ENCODE results near the gene HDAC7.

The HDAC7 gene

DNA sequence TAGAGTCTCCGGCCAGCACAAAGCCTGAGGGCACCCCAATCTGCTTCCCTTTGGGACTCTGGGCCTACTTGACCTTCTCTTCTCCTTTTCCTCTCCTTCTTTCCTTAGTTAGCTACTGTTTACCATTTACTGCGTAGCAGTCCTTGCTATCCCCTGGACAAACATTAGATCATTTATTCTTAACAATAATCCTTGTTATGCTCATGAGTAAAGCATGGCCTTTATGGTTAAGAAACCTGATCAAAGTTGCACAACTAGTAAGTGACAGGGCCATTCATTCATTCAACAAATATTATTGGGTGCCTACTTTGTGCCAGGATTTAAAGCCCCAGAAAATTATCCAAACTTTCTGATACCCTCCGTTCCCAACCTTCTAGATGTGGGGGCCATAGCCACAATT is 3.2 kb upstream of the HDAC7 start:
- TF ChIP-seq, protein P1, sequence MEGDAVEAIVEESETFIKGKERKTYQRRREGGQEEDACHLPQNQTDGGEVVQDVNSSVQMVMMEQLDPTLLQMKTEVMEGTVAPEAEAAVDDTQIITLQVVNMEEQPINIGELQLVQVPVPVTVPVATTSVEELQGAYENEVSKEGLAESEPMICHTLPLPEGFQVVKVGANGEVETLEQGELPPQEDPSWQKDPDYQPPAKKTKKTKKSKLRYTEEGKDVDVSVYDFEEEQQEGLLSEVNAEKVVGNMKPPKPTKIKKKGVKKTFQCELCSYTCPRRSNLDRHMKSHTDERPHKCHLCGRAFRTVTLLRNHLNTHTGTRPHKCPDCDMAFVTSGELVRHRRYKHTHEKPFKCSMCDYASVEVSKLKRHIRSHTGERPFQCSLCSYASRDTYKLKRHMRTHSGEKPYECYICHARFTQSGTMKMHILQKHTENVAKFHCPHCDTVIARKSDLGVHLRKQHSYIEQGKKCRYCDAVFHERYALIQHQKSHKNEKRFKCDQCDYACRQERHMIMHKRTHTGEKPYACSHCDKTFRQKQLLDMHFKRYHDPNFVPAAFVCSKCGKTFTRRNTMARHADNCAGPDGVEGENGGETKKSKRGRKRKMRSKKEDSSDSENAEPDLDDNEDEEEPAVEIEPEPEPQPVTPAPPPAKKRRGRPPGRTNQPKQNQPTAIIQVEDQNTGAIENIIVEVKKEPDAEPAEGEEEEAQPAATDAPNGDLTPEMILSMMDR (conservative IDR thresholded peaks at IDR 0.05; ENCODE audit: low read length): no peak
- DNase-seq (ENCODE audit: low read depth): no peak
- H3K4me3 ChIP-seq (ENCODE audit: low read length): no peak overlapping the region

DNA sequence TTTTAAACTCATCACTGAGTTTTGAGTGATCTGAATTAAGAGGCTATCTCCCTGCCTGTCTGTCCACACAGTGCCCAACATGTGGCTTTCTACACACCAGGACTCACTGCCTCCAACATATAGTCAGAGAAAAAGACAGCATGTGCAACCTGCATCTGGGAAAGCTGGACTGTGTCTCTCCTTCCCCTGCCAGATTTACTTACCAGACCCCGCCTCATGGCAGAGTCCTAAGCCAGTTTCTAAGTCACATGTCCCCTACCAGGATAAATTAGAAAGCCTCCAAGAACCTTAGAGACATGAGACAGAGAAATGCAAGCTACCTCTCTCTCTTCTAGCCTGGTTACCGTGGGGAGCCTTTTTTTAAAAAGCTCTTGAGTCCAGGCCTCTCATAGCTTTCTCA is 2.7 kb upstream of the HDAC7 start:
- TF ChIP-seq, protein P1 (conservative IDR thresholded peaks at IDR 0.05; ENCODE audit: low read length): no peak
- no peak for DNase-seq (ENCODE audit: low read depth)
- H3K4me3 ChIP-seq (ENCODE audit: low read length): no peak overlapping the region

DNA sequence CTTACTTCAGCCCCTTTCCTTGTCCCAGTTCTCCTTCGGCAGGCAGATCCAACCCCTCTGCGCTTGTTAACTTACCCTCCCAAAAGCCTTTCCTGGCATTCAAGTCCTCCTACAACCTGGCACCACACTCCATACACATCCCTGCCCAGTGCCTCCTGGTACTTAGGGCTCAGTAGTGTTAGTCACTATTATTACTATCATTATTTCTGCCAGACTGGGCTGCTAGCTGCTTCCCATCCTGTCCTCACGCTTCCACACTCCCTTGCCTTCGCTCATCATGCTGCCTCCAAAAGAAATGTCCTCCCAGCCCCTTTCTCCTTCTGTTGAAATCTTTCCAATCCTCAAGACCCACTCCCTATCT is 1.6 kb upstream of the HDAC7 start:
- TF ChIP-seq, protein P1 (conservative IDR thresholded peaks at IDR 0.05; ENCODE audit: low read length): no peak
- H3K4me3 ChIP-seq (ENCODE audit: low read length): no peak overlapping the region
- peak; percentile 50 for DNase-seq (ENCODE audit: low read depth)

DNA sequence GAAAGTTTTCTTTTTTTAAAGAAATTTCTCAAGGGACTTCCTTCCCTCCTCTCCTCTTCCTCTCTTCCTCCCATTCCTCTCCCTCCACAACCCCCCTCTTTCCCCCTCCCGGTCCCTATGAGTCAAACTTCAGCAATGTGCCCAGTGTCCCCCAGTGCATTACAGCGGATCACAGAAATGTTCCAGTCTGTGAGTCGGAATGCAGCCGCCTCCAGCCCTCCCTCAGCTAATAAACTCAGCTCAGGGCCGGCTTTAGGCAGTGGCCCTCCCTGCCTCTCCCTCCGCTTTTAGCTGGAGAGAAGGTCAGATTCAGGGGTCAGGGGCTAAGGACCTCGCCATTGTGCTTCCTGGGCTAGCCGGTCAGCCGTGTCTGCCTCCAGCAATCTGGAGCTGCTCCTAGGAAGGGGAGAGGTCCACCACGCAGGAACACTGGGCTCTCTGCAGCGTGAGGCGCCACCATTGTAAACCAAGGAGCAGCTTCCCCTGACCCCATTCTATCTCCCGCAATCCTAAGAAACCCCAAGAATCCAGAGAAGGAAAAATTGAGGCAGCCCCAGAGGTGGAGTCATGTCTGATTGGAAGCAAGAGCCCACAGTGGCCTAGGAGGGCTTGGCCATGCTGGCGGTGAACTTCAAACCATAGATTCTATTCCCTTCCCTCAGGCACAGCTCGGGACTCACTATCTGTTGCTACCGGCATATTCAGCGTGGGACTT is 1.1 kb upstream of the HDAC7 start:
- peak overlapping the region; percentile 90 for H3K4me3 ChIP-seq (ENCODE audit: low read length)
- DNase-seq (ENCODE audit: low read depth): peak; percentile 97
- TF ChIP-seq, protein P1 (conservative IDR thresholded peaks at IDR 0.05; ENCODE audit: low read length): no peak

DNA sequence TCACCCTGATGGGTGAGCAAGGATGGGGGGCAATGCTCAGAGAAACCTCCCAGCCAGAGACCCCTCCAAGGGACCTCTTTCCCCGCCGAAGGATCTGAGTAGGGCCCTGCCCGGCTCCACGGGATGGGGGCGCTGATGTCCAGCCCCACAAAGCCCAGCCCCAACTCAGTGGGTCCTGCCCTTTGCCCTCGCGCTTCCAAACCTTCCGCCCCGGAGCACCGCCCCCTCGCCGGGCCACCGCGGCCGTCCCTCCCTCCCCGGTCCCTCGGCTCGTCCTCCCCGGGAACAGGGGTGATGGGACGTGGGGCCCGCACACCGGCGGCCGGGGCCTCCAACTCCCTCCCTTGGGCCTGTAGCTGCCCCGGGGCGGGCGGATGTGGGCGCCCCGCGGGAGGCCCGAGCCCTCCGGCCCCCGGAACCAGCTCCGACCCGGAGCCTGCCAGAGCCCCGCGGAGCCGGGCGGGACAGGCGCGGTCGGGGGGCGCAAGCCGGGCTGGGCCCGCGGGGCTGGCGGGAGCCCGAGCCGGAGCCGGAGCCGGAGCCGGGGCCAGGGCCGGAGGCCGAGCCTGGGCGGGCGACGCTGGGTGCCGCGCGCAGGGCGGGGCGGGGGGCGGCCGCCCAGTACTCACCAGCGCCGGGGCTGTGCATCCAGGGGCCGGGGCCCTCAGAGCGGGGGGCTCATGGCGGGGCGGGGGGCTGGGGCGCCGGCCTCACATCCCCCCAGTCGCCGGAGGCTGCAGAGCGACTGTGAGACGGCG is 386 bp downstream of the HDAC7 start:
- no peak for DNase-seq (ENCODE audit: low read depth)
- peak overlapping the region; percentile 90 for H3K4me3 ChIP-seq (ENCODE audit: low read length)
- TF ChIP-seq, protein P1 (conservative IDR thresholded peaks at IDR 0.05; ENCODE audit: low read length): peak; percentile 37

DNA sequence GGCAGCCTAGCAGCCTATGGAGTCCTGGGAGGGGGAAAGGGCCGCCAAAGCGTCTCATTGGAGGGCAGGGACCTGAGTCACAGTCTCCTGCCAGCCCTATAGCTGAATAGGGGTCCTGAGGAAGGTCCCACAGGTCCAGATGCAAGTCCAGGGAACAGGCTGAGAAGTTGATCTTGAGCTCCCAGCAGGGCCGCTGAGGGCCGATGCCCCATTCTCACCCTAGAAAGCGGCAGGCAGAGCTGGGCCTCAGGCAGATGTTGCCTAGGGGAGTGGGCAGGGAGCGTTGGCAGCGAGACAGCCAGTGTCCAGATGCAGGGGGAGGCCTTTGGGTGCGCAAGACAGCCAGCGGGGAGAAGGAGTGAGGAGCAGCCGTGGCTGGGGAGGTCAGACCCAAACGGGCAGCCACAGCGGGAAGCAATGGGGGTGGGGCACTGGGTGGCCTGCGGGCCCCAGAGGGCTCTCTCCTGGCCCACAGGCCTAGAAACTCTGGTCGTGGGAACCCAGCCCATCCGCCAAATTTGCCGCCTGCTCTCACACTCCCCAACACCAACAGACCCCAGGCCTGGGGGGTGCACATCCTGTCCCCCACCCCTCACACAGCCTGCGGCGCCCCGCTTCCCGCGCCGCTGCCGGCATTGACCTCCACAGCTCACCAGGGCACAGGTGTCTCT is 1.1 kb downstream of the HDAC7 start:
- peak overlapping the region; percentile 90 for H3K4me3 ChIP-seq (ENCODE audit: low read length)
- peak; percentile 37 for DNase-seq (ENCODE audit: low read depth)
- TF ChIP-seq, protein P1 (conservative IDR thresholded peaks at IDR 0.05; ENCODE audit: low read length): no peak
